Smooth muscle cell (in vitro differentiated cells): ENCODE data around the gene FUNDC2. TPM values are rescaled to one million over a fixed set of nuclear protein-coding genes. Genes with fewer than 3 reads are reported as not detected.

Experiments used
- DNase-seq: peaks from one replicate; lab custom pipeline; 2025; ENCODE audit not compliant: unreplicated experiment; lab: John Stamatoyannopoulos, UW
- H2AFZ ChIP-seq: fragments of 200-600 bp; sonication (generic); 2 replicates; pipeline ENCODE4 v1.6.0; 2016; ENCODE audit warnings: antibody characterized with exemption, low read depth, mild to moderate bottlenecking
- H3F3A ChIP-seq: fragments of 200-600 bp; sonication (generic); 2 replicates; pipeline ENCODE4 v1.6.0; 2017; ENCODE audit warnings: antibody characterized with exemption, low read depth
- H3K27ac ChIP-seq: fragments of 200-600 bp; sonication (generic); 2 replicates; pipeline ENCODE4 v1.5.1; 2016; ENCODE audit warnings: low read depth, mild to moderate bottlenecking
- H3K27me3 ChIP-seq: fragments of 200-600 bp; sonication (generic); 2 replicates; pipeline ENCODE4 v1.6.1; 2016; ENCODE audit warnings: low read depth, mild to moderate bottlenecking
- H3K36me3 ChIP-seq: fragments of 200-600 bp; sonication (generic); 2 replicates; pipeline ENCODE4 v1.5.1; 2016; ENCODE audit warnings: low read depth
- H3K4me1 ChIP-seq: fragments of 200-600 bp; sonication (generic); 2 replicates; pipeline ENCODE4 v1.5.1; 2016; ENCODE audit warnings: low read depth
- H3K4me2 ChIP-seq: fragments of 200-600 bp; sonication (generic); 2 replicates; pipeline ENCODE4 v1.6.0; 2016; ENCODE audit warnings: mild to moderate bottlenecking
- H3K4me3 ChIP-seq: fragments of 200-600 bp; sonication (generic); 2 replicates; pipeline ENCODE4 v1.5.1; 2016; ENCODE audit warnings: mild to moderate bottlenecking
- H3K79me2 ChIP-seq: fragments of 200-600 bp; sonication (generic); 2 replicates; pipeline ENCODE4 v1.6.0; 2016; ENCODE audit warnings: low read depth, mild to moderate bottlenecking
- H3K9ac ChIP-seq: fragments of 200-600 bp; sonication (generic); 2 replicates; pipeline ENCODE4 v1.6.0; 2016; ENCODE audit warnings: low read depth
- H3K9me3 ChIP-seq: fragments of 200-600 bp; sonication (generic); replicated peaks from 2 replicates; pipeline ENCODE4 v1.5.1; 2016; ENCODE audit warnings: low read depth
- H4K20me1 ChIP-seq: fragments of 200-600 bp; sonication (generic); 2 replicates; pipeline ENCODE4 v1.6.0; 2016; ENCODE audit warnings: low read depth
- CTCF ChIP-seq: fragments of 200-600 bp; sonication (generic); IDR thresholded peaks from 2 replicates; pipeline ENCODE4 v1.5.1; 2017; ENCODE audit warnings: borderline replicate concordance, mild to moderate bottlenecking, antibody characterized with exemption; ENCODE audit not compliant: insufficient read depth, poor library complexity, severe bottlenecking
- WGBS: methylation state at CpG from one replicate; pipeline ENCODE4 v1.1.7; 2016; ENCODE audit warnings: low lambda C conversion rate; 5-methylcytosine and 5-hydroxymethylcytosine counted together
- polyA plus RNA-seq: library from polyadenylated mRNA; unstranded; fragments of >200 nt; fragmentation: Nextera tagmentation; extraction: Ambion mirVana; gene quantifications from 2 replicates; pipeline ENCODE4 v1.2.1, GENCODE V29; 2016
- total RNA-seq: library from RNA; depleted of rRNA; stranded (reverse); fragments of >200 nt; gene quantifications from 2 replicates; pipeline ENCODE4 v1.2.3, GENCODE V29; 2014

The FUNDC2 gene
- total and polyA plus RNA-seq, 2 experiments from 2014 or later = 38.3 to 98.2 TPM

GRCh38 chrX:154981116-154981411, 45.6 kb upstream of the FUNDC2 start:
- peak overlapping the region; percentile 82 for H3K4me2 ChIP-seq
- no peaks in the 10 kb centered on the region for H3K79me2 ChIP-seq
- peak overlapping the region; percentile 65 for H2AFZ ChIP-seq
- H3K4me3 ChIP-seq = peak overlapping the region; percentile 43
- H3K27me3 ChIP-seq = no peaks in the 10 kb centered on the region
- H4K20me1 ChIP-seq = no peaks in the 10 kb centered on the region
- DNase-seq = no peak
- no peaks in the 10 kb centered on the region for H3K36me3 ChIP-seq
- no peaks in the 10 kb centered on the region for H3F3A ChIP-seq
- WGBS = 54% methylated on average over 6 of the region's 6 CpGs
- no peak for TF ChIP-seq CTCF
- no peak overlapping the region for H3K27ac ChIP-seq
- no peaks in the 10 kb centered on the region for H3K4me1 ChIP-seq
- H3K9me3 ChIP-seq = no peaks in the 10 kb centered on the region
- H3K9ac ChIP-seq = no peak overlapping the region

GRCh38 chrX:154986826-154987575, 39.6 kb upstream of the FUNDC2 start:
- Histone ChIP-seq H3K9me3 (no peaks in the 10 kb centered on the region), H3K27me3 (no peaks in the 10 kb centered on the region), H3K4me3 (no peak overlapping the region), H3K36me3 (no peaks in the 10 kb centered on the region), H3K4me1 (no peaks in the 10 kb centered on the region), H3K27ac (no peak overlapping the region), H2AFZ (no peak overlapping the region), H4K20me1 (no peaks in the 10 kb centered on the region), H3F3A (no peaks in the 10 kb centered on the region), H3K4me2 (no peak overlapping the region), H3K79me2 (no peaks in the 10 kb centered on the region), H3K9ac (no peak overlapping the region)
- WGBS = 47% methylated on average over 3 of the region's 3 CpGs
- TF ChIP-seq CTCF = no peak
- no peak for DNase-seq

GRCh38 chrX:154987940-154988339, 38.7 kb upstream of the FUNDC2 start:
- no peak for TF ChIP-seq CTCF
- Histone ChIP-seq H3K9me3 (no peaks in the 10 kb centered on the region), H3K4me3 (no peak overlapping the region), H3K79me2 (no peaks in the 10 kb centered on the region), H3K9ac (no peak overlapping the region), H3K4me2 (no peak overlapping the region), H3K27ac (no peak overlapping the region), H3K36me3 (no peaks in the 10 kb centered on the region), H3K27me3 (no peaks in the 10 kb centered on the region), H4K20me1 (no peaks in the 10 kb centered on the region), H3F3A (no peaks in the 10 kb centered on the region), H3K4me1 (no peaks in the 10 kb centered on the region), H2AFZ (no peak overlapping the region)
- whole genome bisulfite sequencing = 50% methylated on average over 3 of the region's 3 CpGs
- no peak for DNase-seq

GRCh38 chrX:154988719-154989118, 37.9 kb upstream of the FUNDC2 start:
- no peak overlapping the region for H3K4me3 ChIP-seq
- no peaks in the 10 kb centered on the region for H3K79me2 ChIP-seq
- no peak overlapping the region for H3K9ac ChIP-seq
- no peaks in the 10 kb centered on the region for H3F3A ChIP-seq
- no peaks in the 10 kb centered on the region for H3K9me3 ChIP-seq
- H3K27me3 ChIP-seq = no peaks in the 10 kb centered on the region
- H3K27ac ChIP-seq = no peak overlapping the region
- DNase-seq = no peak
- no peaks in the 10 kb centered on the region for H3K4me1 ChIP-seq
- H3K4me2 ChIP-seq = no peak overlapping the region
- no peak for TF ChIP-seq CTCF
- WGBS = 70% methylated on average over 3 of the region's 3 CpGs
- no peaks in the 10 kb centered on the region for H4K20me1 ChIP-seq
- no peaks in the 10 kb centered on the region for H3K36me3 ChIP-seq
- H2AFZ ChIP-seq = no peak overlapping the region
